ENCODE results near the gene SLC18A2.
"Not testable (repeated sequence)": the region's sequence is repeated elsewhere in the genome, so short reads cannot be mapped to it uniquely, and the experiment has no call there.

SLC18A2 gene

DNA sequence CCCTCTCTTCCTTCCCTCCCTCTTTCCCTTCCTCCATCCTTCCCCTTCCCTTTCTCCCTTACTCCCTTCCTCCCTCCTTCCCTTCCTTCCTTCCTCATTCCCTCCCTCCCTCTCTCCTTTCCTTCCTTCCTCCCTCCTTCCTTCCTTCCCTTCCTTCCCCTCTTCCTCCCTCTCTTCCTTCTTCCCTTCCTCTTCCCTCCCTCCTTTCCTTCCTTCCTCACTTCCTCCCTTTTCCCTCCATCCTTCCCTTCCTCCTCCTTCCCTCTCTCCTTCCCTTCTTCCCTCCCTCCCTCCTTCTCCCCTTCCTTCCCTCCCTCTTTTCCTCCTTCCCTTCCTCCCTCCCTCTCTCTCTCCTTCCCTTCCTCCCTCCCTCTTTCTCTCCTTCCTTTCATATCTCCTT lies 12.7 kb upstream of the SLC18A2 start:
- in situ Hi-C loops (cut with MboI; ENCODE audit: low pct_unique_long_range_greater_than_20kb, low sequenced_read_pairs): no loop called here
- no peak for DNase-seq

DNA sequence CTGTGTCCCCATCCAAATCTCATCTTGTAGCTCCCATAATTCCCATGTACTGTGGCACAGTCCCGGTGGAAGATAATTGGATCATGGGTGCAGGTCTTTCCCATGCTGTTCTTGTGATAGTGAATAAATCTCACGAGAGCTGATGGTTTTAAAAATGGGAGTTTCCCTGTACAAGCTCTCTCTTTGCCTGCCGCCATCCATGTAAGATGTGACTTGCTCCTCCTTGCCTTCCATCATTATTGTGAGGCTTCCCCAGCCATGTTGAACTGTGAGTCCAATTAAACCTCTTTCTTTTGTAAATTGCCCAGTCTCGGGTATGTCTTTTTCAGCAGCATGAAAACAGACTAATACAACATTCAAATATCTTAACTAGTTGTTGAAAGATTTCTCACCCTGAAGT lies 10.8 kb upstream of the SLC18A2 start:
- DNase-seq: not testable (repeated sequence)

DNA sequence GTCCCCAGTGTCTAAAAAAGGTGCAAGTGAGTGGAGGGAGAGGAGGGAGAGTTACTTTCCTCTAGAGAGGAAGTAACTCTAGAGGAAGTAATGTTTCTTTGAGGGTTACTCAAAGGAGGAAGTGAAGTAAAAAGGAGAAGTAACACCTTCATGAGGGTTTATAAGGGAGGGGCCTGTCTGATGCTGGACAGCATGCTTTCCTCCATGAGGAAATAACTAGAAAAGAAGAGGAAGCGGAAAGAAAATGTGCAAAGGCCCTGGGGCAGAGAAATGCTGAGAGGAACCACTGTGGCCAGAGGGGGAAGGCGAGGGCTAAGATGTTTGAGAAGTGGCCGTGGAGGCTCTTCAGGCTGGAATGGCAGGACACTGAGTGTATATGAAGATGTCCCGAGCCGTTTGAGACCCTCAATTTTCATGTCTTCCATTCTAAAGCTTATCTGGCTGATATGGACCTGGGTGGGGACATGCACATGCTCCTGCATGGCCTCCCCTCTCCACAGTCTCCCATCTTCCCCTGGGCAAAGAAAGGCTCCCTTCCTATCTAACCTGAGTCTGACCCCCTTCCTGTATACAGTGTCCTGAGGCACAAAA lies 3.4 kb upstream of the SLC18A2 start:
- DNase-seq: peak; percentile 76
- in situ Hi-C loops (cut with MboI; ENCODE audit: low pct_unique_long_range_greater_than_20kb, low sequenced_read_pairs): no loop called here

More for the DNA sequence above, 10.8 kb upstream of the SLC18A2 start:
- in situ Hi-C loops (cut with MboI; ENCODE audit: low pct_unique_long_range_greater_than_20kb, low sequenced_read_pairs): not testable (repeated sequence)

DNA sequence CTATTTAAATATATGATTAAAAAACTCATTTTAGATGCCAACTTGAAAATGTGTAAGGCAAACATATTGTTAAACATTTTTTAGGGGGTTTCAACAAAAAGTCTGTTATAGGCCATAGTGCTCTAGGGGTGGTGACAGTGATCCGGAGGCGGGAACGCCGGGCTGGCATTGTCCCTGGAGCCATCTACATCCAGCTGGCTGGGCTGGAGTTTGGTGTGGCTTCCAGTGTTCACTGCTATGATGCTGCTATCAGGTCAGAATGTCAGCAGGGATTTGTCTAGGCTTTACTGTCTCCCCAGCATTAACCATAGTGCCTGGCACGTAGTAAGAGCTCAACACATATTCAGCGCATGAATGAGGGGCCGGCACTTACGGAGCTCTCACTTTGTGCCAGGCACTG lies 1.9 kb upstream of the SLC18A2 start:
- in situ Hi-C loops (cut with MboI; ENCODE audit: low pct_unique_long_range_greater_than_20kb, low sequenced_read_pairs): no loop called here
- no peak for DNase-seq

DNA sequence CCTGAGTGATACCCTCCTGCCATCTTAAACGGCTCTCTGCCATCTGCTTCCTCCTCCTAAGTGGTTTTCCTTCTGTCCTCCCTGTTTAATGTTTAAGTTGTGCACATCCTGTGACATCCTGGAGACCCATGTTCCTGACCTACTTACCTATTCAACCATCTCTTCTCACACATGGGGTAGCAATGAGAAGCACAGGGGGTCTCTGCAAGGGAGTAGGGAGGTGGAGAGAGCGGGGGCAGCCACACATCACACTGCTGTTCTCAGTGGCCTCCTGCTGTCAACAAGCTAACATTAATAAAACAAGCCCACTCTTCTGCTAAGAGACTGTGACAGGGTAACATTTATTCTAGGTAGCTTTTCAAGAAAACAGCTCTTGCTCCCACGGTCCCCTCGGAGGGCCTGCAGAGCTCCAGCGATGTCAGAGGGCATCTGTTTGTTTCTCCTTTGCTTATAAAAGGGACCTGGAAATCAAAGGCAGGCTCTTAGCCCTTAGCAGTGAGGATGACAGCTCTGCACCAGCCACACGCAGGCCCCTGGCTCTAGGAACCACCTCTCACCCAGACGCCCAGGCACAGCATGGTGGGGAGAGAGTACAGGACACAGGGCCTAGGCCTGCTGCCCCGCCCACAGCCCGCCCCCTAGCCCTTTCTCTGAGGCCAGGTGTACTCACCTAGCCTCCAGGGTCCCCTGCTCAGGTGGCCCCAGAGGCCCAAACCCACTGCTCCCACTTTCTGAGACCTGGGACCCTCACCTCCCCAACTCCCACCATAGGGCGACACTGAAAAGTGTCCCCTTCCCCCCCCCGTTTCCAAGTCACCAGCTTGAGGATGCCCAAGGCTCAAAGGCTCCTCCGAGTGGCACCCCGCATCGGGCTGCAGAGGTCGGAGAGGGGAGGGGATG lies 943 bp upstream of the SLC18A2 start:
- in situ Hi-C loops (cut with MboI; ENCODE audit: low pct_unique_long_range_greater_than_20kb, low sequenced_read_pairs): no loop called here
- no peak for DNase-seq

DNA sequence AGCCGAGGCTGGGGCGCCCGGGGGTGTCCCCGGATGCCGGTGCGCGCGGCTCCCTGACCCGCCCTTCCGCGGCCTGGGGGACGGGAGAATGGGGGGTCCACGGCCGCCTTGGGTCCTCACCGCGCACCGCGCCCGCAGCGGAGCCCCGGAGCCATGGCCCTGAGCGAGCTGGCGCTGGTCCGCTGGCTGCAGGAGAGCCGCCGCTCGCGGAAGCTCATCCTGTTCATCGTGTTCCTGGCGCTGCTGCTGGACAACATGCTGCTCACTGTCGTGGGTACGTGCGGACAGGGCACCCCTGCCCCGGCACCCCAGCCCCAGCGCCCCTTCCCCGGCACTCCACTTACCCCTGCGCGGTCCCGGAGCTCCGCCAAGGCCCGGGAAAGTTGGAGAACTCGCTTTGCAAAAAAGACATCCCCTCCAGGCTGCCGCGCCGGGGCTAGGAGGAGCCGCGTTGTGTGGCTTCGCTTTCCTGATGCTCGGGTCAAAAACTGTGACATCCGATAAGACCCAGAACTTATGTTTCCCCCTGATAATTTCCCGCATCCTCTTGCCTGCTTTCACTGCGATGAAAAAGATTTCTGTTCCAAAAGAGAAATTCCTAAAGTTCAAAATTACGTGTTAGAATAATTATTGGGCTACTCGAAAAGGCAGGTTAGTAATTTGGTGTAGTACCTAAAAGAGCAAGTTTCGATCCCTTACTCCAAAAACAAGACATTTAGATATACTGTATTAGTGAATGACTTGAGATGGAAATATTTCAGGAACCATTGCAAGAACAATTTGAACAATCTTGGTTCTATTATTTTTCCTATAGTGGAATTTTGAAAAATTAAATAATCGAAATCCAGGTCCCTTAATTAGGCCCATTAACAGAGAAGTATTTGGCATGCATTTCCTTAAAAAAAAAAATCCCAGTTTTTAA lies 888 bp downstream of the SLC18A2 start:
- in situ Hi-C loops (cut with MboI; ENCODE audit: low pct_unique_long_range_greater_than_20kb, low sequenced_read_pairs): no loop called here
- DNase-seq: no peak

DNA sequence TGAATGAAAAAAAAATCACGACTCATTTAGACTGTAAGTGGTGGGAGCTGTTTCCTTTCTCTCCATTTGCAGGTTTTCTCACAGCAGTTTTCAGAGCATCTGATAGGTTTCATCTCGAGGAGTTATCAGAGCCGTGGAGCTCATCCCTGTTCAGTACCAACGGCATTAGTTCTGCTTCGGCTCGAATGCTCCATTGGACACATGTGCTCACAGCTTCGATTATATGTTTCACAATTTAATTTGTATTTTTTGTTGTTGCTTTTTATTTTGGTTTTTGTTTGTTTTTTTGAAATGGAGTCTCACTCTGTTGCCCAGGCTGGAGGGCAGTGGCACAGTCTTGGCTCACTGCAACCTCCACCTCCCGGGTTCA lies 1.5 kb downstream of the SLC18A2 start:
- in situ Hi-C loops (cut with MboI; ENCODE audit: low pct_unique_long_range_greater_than_20kb, low sequenced_read_pairs): no loop called here

DNA sequence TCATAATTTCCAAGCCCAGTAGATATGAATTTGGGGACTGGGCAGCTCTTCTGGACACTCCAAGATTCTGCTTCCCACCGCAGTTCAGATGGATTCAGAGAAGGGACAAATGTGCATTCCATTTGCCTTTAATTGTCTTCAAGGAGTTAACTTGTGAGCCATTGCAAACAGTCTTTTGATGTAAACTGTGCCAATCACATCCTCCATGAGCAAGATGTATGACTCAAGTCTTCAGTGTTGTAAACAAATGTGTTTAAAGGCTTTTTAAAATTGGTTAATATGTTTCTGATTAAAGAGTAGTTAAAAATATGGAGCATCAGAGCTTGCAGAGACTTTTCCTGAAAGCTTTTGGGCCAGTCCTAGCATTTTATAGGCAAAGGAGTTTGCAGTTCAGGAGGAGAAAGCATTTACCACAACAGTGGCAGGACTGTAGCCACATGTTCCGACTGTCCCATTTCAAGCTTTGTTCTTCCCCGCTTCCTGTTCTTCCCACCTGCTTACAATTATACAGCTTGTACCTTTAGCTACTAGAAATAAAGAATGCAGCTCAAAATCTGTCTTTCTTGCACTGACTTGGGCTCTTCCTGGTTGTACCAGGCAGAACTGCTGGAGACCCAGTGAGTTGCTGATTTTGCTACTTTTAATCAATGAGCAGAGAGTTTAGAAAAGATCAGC lies 6.2 kb downstream of the SLC18A2 start:
- in situ Hi-C loops (cut with MboI; ENCODE audit: low pct_unique_long_range_greater_than_20kb, low sequenced_read_pairs): no loop called here
- DNase-seq: no peak

More for the DNA sequence above, 1.5 kb downstream of the SLC18A2 start:
- no peak for DNase-seq

DNA sequence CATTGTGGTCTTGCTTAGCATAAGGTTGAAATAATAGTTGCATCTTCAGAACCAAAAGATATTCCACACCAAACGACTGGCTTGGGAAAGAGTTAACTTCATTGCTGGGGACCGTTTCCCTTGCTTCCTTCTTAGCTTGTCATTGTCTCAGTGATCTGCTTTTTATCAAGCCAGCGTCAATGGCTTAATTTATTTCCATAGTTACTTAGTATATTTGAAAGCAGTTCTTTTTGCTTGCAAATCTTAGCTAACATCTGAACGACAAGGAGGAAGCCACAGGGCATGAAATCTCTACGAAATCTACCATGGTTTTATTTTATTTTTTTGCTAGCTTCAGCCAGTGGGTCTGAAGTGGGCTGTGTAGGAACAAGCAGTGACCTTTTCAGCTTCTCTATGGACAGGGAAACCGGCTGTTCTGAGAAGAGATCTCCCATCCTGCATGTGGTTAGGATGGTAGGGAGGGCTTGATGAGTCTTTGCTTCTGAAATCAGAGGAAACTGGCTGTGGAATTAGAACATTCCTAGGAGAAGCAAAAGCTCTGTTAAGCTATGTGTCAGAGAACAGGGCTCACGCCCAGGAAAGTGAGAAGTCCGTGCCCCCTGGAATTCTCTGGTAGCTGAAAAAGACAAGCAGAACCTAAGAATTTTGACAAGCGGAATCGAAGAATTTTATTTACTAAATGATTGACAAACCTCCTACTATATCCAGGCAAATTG lies 8.0 kb downstream of the SLC18A2 start:
- in situ Hi-C loops (cut with MboI; ENCODE audit: low pct_unique_long_range_greater_than_20kb, low sequenced_read_pairs): no loop called here
- DNase-seq: no peak

DNA sequence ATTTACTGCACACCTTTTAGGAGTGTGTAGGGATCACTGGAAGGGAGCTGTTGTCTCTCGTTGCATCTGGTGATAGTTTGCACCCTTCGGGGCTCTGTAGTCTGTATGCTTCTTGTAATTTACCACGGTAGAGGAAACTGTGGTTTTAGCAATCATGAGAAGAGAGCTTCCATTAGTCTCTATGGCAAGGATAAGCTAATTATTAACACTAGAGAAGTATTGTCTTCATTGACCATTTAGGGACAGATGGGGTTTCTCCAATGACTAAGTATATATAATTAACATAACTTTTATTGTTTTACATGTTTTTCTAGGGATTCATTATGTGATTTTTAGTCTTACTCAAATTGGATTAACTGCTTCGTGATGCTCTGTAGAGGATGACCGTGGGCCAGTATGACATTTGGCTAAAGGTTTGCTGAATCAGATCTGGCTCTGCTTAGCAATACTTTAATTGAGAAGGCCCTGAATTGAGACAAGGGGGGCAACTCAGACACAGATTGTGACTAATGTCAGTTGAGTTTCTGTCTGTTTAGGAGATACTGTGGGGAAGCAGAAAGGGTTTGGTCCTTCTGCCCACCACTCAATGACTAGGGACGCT lies 8.7 kb downstream of the SLC18A2 start:
- in situ Hi-C loops (cut with MboI; ENCODE audit: low pct_unique_long_range_greater_than_20kb, low sequenced_read_pairs): no loop called here
- DNase-seq: no peak

DNA sequence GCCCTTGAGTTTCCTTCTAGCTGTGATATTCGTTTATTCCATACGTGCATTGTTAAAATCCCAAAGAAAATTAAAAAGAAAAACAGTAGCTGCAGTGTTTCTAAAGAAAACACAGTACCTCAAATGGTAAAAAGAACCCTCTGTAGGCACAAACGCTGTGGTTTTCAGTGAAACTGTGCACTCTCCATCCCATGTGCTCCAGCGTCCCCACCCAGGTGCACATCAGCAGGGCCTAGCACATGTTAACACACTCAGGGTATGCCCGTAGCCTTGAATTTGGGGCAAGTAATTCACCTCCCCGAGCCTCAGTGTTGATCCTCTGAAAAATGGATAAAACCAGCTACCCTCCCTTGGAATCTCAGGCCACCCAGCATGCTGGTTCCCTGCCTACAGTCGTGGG lies 9.5 kb downstream of the SLC18A2 start:
- in situ Hi-C loops (cut with MboI; ENCODE audit: low pct_unique_long_range_greater_than_20kb, low sequenced_read_pairs): no loop called here
- no peak for DNase-seq

DNA sequence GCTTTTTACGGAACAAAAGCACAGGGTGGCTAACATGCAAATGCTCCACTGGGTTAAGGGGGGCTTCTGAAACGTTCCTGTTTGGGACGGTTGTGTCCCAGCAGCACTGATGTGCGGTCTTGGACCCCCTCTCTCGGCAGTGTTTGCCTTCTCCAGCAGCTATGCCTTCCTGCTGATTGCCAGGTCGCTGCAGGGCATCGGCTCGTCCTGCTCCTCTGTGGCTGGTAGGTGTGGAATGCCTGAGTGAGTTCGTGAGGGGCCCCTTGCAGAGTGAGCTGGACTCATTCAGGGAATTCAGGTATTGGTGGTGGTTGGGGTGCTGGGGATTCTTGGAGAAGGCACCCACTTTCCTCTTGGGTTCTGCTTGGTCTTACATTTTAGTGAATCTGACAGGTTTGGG lies 13.0 kb downstream of the SLC18A2 start:
- DNase-seq: no peak
- in situ Hi-C loops (cut with MboI; ENCODE audit: low pct_unique_long_range_greater_than_20kb, low sequenced_read_pairs): no loop called here

DNA sequence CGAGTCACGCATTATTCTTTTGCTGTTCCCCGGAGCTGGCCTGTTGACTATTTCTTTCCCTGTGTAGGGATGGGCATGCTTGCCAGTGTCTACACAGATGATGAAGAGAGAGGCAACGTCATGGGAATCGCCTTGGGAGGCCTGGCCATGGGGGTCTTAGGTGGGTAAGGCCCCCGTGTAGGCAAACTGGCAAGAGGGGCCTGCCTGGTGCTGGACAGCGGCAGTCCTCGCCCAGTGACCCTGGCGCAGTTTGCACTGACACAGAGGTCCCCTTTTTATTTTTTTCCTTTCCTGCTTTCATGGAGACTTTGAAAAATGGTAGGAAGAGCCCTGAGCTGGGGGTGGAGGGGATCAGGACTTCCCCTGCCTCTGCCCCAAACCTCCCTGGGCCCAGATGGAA lies 13.4 kb downstream of the SLC18A2 start:
- no peak for DNase-seq
- in situ Hi-C loops (cut with MboI; ENCODE audit: low pct_unique_long_range_greater_than_20kb, low sequenced_read_pairs): no loop called here

DNA sequence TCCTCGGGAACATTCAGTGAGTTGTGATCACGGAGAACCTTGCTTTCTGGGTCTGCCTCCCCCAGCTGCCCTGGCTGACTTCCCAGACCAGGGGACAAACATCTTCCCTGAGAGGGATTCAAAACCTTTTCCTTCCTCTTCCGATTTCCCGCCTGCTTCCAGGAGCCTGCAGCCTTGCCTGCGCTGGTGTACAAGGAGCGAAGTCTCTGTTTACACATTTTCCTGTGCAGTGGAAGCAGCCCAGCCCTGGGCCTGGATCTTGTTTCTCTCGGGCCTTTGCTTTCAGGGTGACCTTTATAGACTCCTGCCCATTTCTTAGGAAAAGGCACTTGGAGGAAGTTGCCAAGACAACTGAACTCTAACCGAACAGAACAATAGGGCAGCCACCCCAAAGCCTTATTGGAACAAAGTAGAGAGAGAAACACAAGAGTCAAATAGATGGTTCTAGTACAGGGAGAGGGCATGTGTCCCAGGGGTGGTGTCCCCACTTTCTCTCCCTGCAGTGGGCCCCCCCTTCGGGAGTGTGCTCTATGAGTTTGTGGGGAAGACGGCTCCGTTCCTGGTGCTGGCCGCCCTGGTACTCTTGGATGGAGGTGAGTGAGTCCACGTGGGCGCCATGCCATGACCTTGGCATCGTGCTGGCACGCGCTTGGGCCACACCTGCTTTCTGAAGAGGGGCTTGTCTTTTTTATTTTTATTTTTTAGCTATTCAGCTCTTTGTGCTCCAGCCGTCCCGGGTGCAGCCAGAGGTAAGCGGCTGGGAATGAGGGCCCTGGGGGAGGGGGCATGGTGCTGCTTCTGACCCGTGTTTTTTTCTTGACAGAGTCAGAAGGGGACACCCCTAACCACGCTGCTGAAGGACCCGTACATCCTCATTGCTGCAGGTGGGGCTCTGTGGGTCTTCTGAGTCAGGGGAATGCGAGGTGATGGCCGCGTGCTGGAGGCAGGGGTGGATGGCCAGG lies 14.1 kb downstream of the SLC18A2 start:
- in situ Hi-C loops (cut with MboI; ENCODE audit: low pct_unique_long_range_greater_than_20kb, low sequenced_read_pairs): no loop called here
- DNase-seq: no peak

DNA sequence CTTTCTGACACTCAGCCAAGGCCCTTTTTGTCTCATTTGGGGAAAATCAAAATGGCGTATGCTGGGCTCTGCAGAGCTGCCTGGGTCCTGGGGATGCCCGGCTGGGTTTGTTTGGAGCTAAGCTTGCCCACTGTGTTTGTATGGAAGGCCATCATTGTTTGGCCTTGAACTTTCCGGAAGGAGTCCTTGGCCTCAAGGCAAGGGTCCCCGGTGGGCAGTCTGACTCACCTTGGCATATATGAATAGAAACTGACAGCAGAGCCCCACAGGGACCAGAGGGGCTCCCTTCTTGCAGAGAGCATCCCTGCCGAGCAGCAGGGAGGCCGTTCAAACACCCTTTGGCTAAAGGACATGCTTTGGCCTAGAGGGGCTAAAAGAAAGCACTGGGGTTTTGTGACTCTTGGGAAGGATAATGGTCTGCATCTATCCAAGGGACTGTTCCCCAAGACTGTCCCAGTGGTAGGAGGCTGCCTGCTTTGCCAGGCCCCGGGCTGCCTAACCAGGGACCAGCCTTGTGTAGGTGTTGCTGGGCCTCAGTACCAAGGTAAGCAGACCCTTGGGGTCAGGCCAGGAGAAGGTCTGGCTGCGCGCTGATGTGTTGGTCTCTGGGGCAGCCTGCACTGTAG lies 15.0 kb downstream of the SLC18A2 start:
- in situ Hi-C loops (cut with MboI; ENCODE audit: low pct_unique_long_range_greater_than_20kb, low sequenced_read_pairs): no loop called here
- no peak for DNase-seq

DNA sequence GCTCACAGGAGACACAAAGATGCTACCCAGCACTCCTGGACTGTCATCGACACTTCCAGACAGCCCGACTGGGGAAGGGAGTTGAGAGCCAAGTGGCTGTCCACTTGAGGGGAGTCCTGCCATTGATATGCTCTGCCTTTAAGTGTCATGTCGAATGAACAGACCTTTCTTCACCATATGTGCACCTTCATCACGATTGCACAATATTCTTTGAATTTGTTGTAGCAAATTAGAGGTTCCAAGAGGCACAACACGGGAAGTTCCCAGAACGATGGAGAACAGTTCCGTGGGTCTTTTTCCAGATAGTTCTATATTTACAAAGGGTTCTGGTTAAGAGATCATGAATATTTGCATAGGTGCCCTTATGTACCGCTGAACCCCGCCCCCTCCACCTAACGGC lies 16.0 kb downstream of the SLC18A2 start:
- in situ Hi-C loops (cut with MboI; ENCODE audit: low pct_unique_long_range_greater_than_20kb, low sequenced_read_pairs): no loop called here
- DNase-seq: no peak

DNA sequence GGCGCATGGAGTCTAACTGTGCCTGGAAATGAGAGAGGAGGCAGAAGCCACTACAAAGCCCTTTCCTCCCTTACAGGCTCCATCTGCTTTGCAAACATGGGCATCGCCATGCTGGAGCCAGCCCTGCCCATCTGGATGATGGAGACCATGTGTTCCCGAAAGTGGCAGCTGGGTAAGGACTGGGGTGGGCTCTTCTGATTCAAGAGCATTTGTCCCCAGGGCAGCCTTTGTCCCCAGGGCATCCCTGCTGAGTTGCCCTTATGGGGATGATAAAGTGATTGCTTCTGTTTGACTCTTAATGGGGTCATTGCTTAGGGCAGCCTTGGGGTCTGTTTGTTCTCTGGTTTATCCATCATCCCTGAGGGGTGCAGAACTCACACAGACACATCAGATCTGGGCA lies 16.8 kb downstream of the SLC18A2 start:
- in situ Hi-C loops (cut with MboI; ENCODE audit: low pct_unique_long_range_greater_than_20kb, low sequenced_read_pairs): no loop called here
- no peak for DNase-seq

Data from KBM-7 (cell line).